T-cell (primary cell): Measurements from ENCODE around the gene GADD45A. TPM values are rescaled to one million over a fixed set of nuclear protein-coding genes. Genes with fewer than 3 reads are reported as not detected.

ENCODE experiments used
- ATAC-seq, 4 experiments: fragments of 200-7000 bp in 3 of 4; fragments of 150-1000 bp in 1 of 4; cut with Tn5 transposase; replicated peaks in 1 of 4; 1 replicate in 3 of 4; 2 replicates in 1 of 4; pipeline ENCODE4 v1.10.0; 2021; ENCODE audit warnings: moderate library complexity in 3 of 4, mild to moderate bottlenecking in 2 of 4, moderate number of reproducible peaks in 1 of 4
- CTCF ChIA-PET, 2 donors: fragments of 300-600 bp; sonication (Branson Sonifier 250); formaldehyde crosslinking; loops; one replicate each; lab custom pipeline; 2022; ENCODE audit warnings: antibody characterized with exemption in 2 of 2; lab: Charles Lee
- POLR2A ChIA-PET, 2 donors: fragments of 300-600 bp; sonication (Branson Sonifier 250); formaldehyde crosslinking; loops; one replicate each; lab custom pipeline; 2022; ENCODE audit warnings: antibody characterized with exemption in 2 of 2; lab: Charles Lee
- DNase-seq, 35 experiments: peaks; one replicate each; pipeline versions ENCODE4 v3.0.0 to v3.0.0-alpha.2; 2013 to 2023
- H3K27ac ChIP-seq: one replicate; pipeline ENCODE4 v1.5.1; 2013; ENCODE audit warnings: low read length
- H3K27me3 ChIP-seq, 2 experiments: replicated peaks in 1 of 2; 1 replicate in 1 of 2; 2 replicates in 1 of 2; pipeline versions ENCODE4 v1.6.1 to v1.7.0; 2013; ENCODE audit warnings: low read length in 1 of 2, mixed read lengths in 1 of 2; ENCODE audit not compliant: control insufficient read depth in 2 of 2, insufficient read depth in 2 of 2; ENCODE audit errors: extremely low read depth in 1 of 2
- H3K36me3 ChIP-seq, 2 donors: 1 replicate in 1 of 2; 2 replicates in 1 of 2; pipeline versions ENCODE4 v1.6.1 to v1.7.0; 2013; ENCODE audit warnings: low read length in 1 of 2; ENCODE audit not compliant: control insufficient read depth in 2 of 2, insufficient read depth in 1 of 2; ENCODE audit errors: extremely low read depth in 1 of 2
- H3K4me1 ChIP-seq, 2 experiments: 1 replicate in 1 of 2; 2 replicates in 1 of 2; pipeline versions ENCODE4 v1.6.1 to v1.7.0; 2013; ENCODE audit warnings: low read length in 2 of 2, mixed read lengths in 1 of 2; ENCODE audit not compliant: insufficient read depth in 2 of 2, control insufficient read depth in 1 of 2; ENCODE audit errors: extremely low read depth in 1 of 2
- H3K4me3 ChIP-seq, 2 donors: 1 replicate in 1 of 2; 2 replicates in 1 of 2; pipeline versions ENCODE4 v1.5.1 to v1.7.0; 2013; ENCODE audit warnings: mild to moderate bottlenecking in 2 of 2, low read length in 1 of 2, moderate library complexity in 1 of 2; ENCODE audit not compliant: control insufficient read depth in 1 of 2; ENCODE audit errors: extremely low read depth in 1 of 2
- H3K9me3 ChIP-seq: 2 replicates; pipeline ENCODE4 v1.7.0; 2013
- H3K27ac Mint-ChIP-seq, 2 donors: one replicate each; pipeline ENCODE4 v1.8.0; 2020 to 2021; ENCODE audit warnings: mild to moderate bottlenecking in 2 of 2, mixed read lengths in 2 of 2
- H3K27me3 Mint-ChIP-seq, 2 donors: one replicate each; pipeline ENCODE4 v1.8.0; 2021 to 2022; ENCODE audit warnings: mixed read lengths in 2 of 2
- H3K36me3 Mint-ChIP-seq: one replicate; pipeline ENCODE4 v1.8.0; 2021; ENCODE audit warnings: mixed read lengths
- H3K4me1 Mint-ChIP-seq, 3 donors: one replicate each; pipeline ENCODE4 v1.8.0; 2020 to 2022; ENCODE audit warnings: mixed read lengths in 3 of 3, mild to moderate bottlenecking in 1 of 3
- H3K4me3 Mint-ChIP-seq, 3 donors: one replicate each; pipeline ENCODE4 v1.8.0; 2020 to 2022; ENCODE audit warnings: mild to moderate bottlenecking in 3 of 3, mixed read lengths in 3 of 3, moderate library complexity in 3 of 3
- H3K9me3 Mint-ChIP-seq, 3 donors: one replicate each; pipeline ENCODE4 v1.8.0; 2020 to 2022; ENCODE audit warnings: mixed read lengths in 3 of 3
- WGBS: methylation state at CpG from one replicate; pipeline ENCODE4 v1.1.5; 2013; ENCODE audit warnings: missing lambda C conversion rate; ENCODE audit not compliant: insufficient coverage; 5-methylcytosine and 5-hydroxymethylcytosine counted together
- total RNA-seq, 35 experiments: library from RNA in 6 of 35; stranded (reverse) in 6 of 35; fragments of 120-200 nt in 1 of 35; gene quantifications; one replicate each; pipeline versions ENCODE4 v1.2.1 to v1.2.4 and lab custom pipeline; 2013 to 2026

The GADD45A gene
- total RNA-seq, 5 donors from 2014 or later (not counting 1 experiment from before 2014, with no cell fraction given), result 16.0 to 85.8 (median 21.9) TPM

GRCh38 chr1:67689267-67690017, 4.4 kb downstream of the GADD45A start:
- Histone ChIP-seq H3K4me1 (peaks cover under 1 to 10% of the 10 kb centered on the region in 2 experiments), H3K27me3 (no peaks in the 10 kb centered on the region), H3K36me3 (peaks cover 3 to 4% of the 10 kb centered on the region in 2 donors), H3K4me3 (no peak overlapping the region), H3K27ac (no peak overlapping the region), H3K9me3 (no peaks in the 10 kb centered on the region)
- CTCF ChIA-PET, result no interaction called here
- Mint-ChIP-seq H3K9me3 (no peaks in the 10 kb centered on the region), H3K27me3 (no peaks in the 10 kb centered on the region), H3K4me3 (no peak overlapping the region), H3K27ac (no peak overlapping the region), H3K4me1 (peaks cover 13 to 19% (median 18%) of the 10 kb centered on the region in 3 donors), H3K36me3 (peaks cover 9% of the 10 kb centered on the region)
- DNase-seq (no peak), ATAC-seq (no peak)
- 60% methylated on average over 1 of the region's 3 CpGs for WGBS
- POLR2A ChIA-PET, result no interaction called here

GRCh38 chr1:67690018-67690363, 5.0 kb downstream of the GADD45A start:
- peaks cover 9% of the 10 kb centered on the region for H3K36me3 Mint-ChIP-seq
- no peak overlapping the region for H3K4me3 Mint-ChIP-seq
- ATAC-seq (no peak), DNase-seq (no peak)
- no peaks in the 10 kb centered on the region for H3K9me3 Mint-ChIP-seq
- H3K27ac Mint-ChIP-seq, result no peak overlapping the region
- CTCF ChIA-PET, result no interaction called here
- no peaks in the 10 kb centered on the region for H3K27me3 Mint-ChIP-seq
- peaks cover 3 to 4% of the 10 kb centered on the region in 2 donors for H3K36me3 ChIP-seq
- no peak overlapping the region for H3K4me3 ChIP-seq
- POLR2A ChIA-PET, result no interaction called here
- no peaks in the 10 kb centered on the region for H3K27me3 ChIP-seq
- H3K4me1 Mint-ChIP-seq, result peaks cover 8 to 14% (median 13%) of the 10 kb centered on the region in 3 donors
- peaks cover 0 to 7% of the 10 kb centered on the region in 2 experiments for H3K4me1 ChIP-seq
- no peak overlapping the region for H3K27ac ChIP-seq
- H3K9me3 ChIP-seq, result no peaks in the 10 kb centered on the region

DNA sequence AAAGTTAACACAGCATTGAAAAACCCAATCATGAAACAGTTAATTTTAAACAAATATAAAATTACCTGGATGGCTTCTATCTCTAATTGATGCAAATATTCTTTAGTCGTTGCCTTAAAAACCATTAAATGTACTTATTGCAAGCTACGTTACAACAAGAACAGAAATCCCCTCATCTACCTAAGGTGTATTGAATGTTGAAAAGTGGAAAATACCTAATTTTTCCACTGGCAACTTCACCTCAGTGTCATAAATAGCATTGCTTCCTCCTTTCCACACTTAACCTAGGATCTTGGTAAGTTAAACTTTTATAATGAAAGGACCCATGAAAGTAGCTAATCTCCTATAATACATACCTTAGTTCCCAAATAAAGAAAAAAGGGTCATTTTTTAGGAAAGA, 5.4 kb downstream of the GADD45A start:
- peaks cover 3 to 4% of the 10 kb centered on the region in 2 donors for H3K36me3 ChIP-seq
- H3K4me3 Mint-ChIP-seq, result no peak overlapping the region
- no peak for ATAC-seq
- H3K4me3 ChIP-seq, result no peak overlapping the region
- ChIA-PET CTCF (no interaction called here), POLR2A (no interaction called here)
- H3K27me3 ChIP-seq, result no peaks in the 10 kb centered on the region
- H3K9me3 ChIP-seq, result no peaks in the 10 kb centered on the region
- no peak overlapping the region for H3K27ac ChIP-seq
- no CpG with 5 or more reads among the region's 2 CpGs for WGBS
- H3K9me3 Mint-ChIP-seq, result no peaks in the 10 kb centered on the region
- peaks cover 9% of the 10 kb centered on the region for H3K36me3 Mint-ChIP-seq
- no peaks in the 10 kb centered on the region for H3K27me3 Mint-ChIP-seq
- peaks cover 0 to 7% of the 10 kb centered on the region in 2 experiments for H3K4me1 ChIP-seq
- DNase-seq, result no peak
- peaks cover 8 to 12% (median 11%) of the 10 kb centered on the region in 3 donors for H3K4me1 Mint-ChIP-seq
- H3K27ac Mint-ChIP-seq, result no peak overlapping the region

DNA sequence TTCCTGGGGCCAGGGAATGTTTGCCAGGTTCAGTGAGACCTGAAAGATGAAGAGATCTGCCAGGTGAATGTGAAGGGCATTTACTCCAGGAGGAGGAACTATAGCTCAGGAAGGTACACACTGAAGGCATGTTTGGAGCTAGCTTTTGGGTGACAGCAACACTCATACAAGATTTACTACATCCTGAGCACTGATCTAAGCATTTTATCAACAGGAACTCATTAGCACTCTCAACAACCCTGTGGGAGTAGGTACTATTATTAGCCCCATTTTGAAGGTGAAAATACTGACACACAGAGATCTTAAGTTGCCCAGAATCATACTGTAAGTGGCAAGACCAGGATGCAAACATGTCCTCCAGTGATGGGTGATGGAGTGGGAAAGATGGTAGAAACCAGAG, 6.7 kb downstream of the GADD45A start:
- no peaks in the 10 kb centered on the region for H3K27me3 Mint-ChIP-seq
- peaks cover 0 to 1% of the 10 kb centered on the region in 2 experiments for H3K4me1 ChIP-seq
- POLR2A ChIA-PET, result interaction anchor here (0.5 to 0.7 kb wide), 3 partner anchors 16 to 132 kb away, joined by 4 to 10 read pairs (median 6); no protein-coding TSS in a partner anchor
- DNase-seq (no peak), ATAC-seq (no peak)
- no peak overlapping the region for H3K27ac Mint-ChIP-seq
- H3K4me3 ChIP-seq, result no peak overlapping the region
- CTCF ChIA-PET, result interaction anchor here (0.6 to 0.7 kb wide), 3 partner anchors 11 to 483 kb away, joined by 3 read pairs; no protein-coding TSS in a partner anchor
- H3K27ac ChIP-seq, result no peak overlapping the region
- no peaks in the 10 kb centered on the region for H3K27me3 ChIP-seq
- peaks cover 3 to 4% of the 10 kb centered on the region in 2 donors for H3K36me3 ChIP-seq
- H3K36me3 Mint-ChIP-seq, result peaks cover 9% of the 10 kb centered on the region
- H3K4me1 Mint-ChIP-seq, result peaks cover 5 to 9% (median 6%) of the 10 kb centered on the region in 3 donors
- H3K9me3 Mint-ChIP-seq, result no peaks in the 10 kb centered on the region
- H3K9me3 ChIP-seq, result no peaks in the 10 kb centered on the region
- no peak overlapping the region for H3K4me3 Mint-ChIP-seq

DNA sequence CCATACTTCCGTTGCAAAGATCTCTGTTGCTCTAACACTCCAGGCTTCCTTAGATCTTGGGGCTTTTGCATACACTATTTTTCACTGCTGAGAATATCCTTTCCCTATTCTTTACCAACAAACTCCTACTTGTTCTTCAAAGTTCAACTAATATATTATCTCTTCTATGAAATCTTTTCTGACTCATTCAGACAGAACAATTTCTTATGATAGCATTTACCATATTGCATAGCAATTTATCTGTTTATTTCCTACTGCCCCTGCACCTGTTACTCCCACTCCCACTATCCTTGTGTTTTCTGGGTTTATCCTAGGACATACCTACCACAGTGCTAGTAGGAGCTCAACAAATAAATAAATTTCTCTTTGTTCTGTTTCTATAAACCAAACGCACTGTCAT, 11.0 kb downstream of the GADD45A start:
- H3K36me3 ChIP-seq, result no peaks in the 10 kb centered on the region
- DNase-seq (no peak), ATAC-seq (no peak)
- H3K4me3 Mint-ChIP-seq, result no peak overlapping the region
- H3K9me3 Mint-ChIP-seq, result no peaks in the 10 kb centered on the region
- H3K4me3 ChIP-seq, result no peak overlapping the region
- H3K36me3 Mint-ChIP-seq, result no peaks in the 10 kb centered on the region
- no peak overlapping the region for H3K27ac ChIP-seq
- POLR2A ChIA-PET, result no interaction called here
- no peaks in the 10 kb centered on the region for H3K27me3 Mint-ChIP-seq
- no peaks in the 10 kb centered on the region for H3K4me1 Mint-ChIP-seq
- CTCF ChIA-PET, result interaction anchor here in 1 of 2 donors (0.6 kb wide), 1 partner anchor 124 kb away, joined by 4 read pairs; no protein-coding TSS in a partner anchor
- no peak overlapping the region for H3K27ac Mint-ChIP-seq
- H3K4me1 ChIP-seq, result no peaks in the 10 kb centered on the region
- no peaks in the 10 kb centered on the region for H3K27me3 ChIP-seq
- no peaks in the 10 kb centered on the region for H3K9me3 ChIP-seq
- no CpG with 5 or more reads among the region's 2 CpGs for WGBS

GRCh38 chr1:67696708-67697107, 11.7 kb downstream of the GADD45A start:
- Histone ChIP-seq H3K4me1 (no peaks in the 10 kb centered on the region), H3K4me3 (no peak overlapping the region), H3K27ac (no peak overlapping the region), H3K36me3 (no peaks in the 10 kb centered on the region), H3K9me3 (no peaks in the 10 kb centered on the region), H3K27me3 (no peaks in the 10 kb centered on the region)
- no peak for ATAC-seq
- no peak overlapping the region for H3K4me3 Mint-ChIP-seq
- ChIA-PET CTCF (interaction anchor here in 1 of 2 donors (0.6 kb wide), 1 partner anchor 125 kb away, joined by 4 read pairs; no protein-coding TSS in a partner anchor), POLR2A (interaction anchor here in 1 of 2 donors (0.6 kb wide), 1 partner anchor 10 kb away, joined by 3 read pairs; no protein-coding TSS in a partner anchor)
- DNase-seq, result no peak
- no peaks in the 10 kb centered on the region for H3K9me3 Mint-ChIP-seq
- no peaks in the 10 kb centered on the region for H3K27me3 Mint-ChIP-seq
- WGBS, result no CpG with 5 or more reads among the region's 3 CpGs
- H3K36me3 Mint-ChIP-seq, result no peaks in the 10 kb centered on the region
- H3K4me1 Mint-ChIP-seq, result no peaks in the 10 kb centered on the region
- no peak overlapping the region for H3K27ac Mint-ChIP-seq
